ENCODE data around the gene GPR107.

- TF ChIP-seq ZNF274 (IDR thresholded peaks at IDR 0.05; ENCODE audit: low read depth, low read length) (no peak), YY1 (IDR thresholded peaks at IDR 0.05; ENCODE audit: insufficient read depth, insufficient read length) (no peak), SUZ12 (IDR thresholded peaks at IDR 0.05; ENCODE audit: extremely low read depth, insufficient read depth, insufficient read length) (no peak)
Measured at GRCh38 chr9:130008538-130008937, 45.2 kb upstream of the GPR107 start.

Measured in NT2/D1 (cell line).